Loucy (cell line): Measurements from ENCODE around the gene ZFYVE27.

Experiments
- CTCF ChIP-seq: fragments of 200-600 bp; sonication (generic); conservative IDR thresholded peaks from 2 replicates; pipeline ENCODE4 v1.5.1; 2014; ENCODE audit warnings: mild to moderate bottlenecking, antibody characterized with exemption, low read length
- EZH2phosphoT487 ChIP-seq: fragments of 200-600 bp; IDR thresholded peaks from 2 replicates; pipeline ENCODE4 v1.6.1; 2018; ENCODE audit warnings: antibody characterized with exemption, mild to moderate bottlenecking, moderate library complexity, borderline replicate concordance

- TF ChIP-seq CTCF (no peak), EZH2phosphoT487 (no peak)
Observed at GRCh38 chr10:97766106-97766810, 29.3 kb downstream of the ZFYVE27 start.
